K562 (cell line): ENCODE results near the gene KIF12. TPM values are rescaled to one million over a fixed set of nuclear protein-coding genes. Genes with fewer than 3 reads are reported as not detected.

Source experiments
- ATAC-seq: fragments of 200-7000 bp; cut with Tn5 transposase; 3 replicates; pipeline ENCODE4 v1.9.1; 2020; ENCODE audit warnings: moderate library complexity
- BruUV-seq: library from RNA; stranded (reverse); fragments of 400-500 nt; replicated peaks from 2 replicates; lab custom pipeline; 2021; lab: Mats Ljungman, UMichigan
- CTCF ChIA-PET: fragments of 300-600 bp; formaldehyde crosslinking; extraction: SDS; loops from one replicate; lab custom pipeline; 2021; ENCODE audit warnings: low intra/inter-chr PET ratio; lab: Yijun Ruan, JAX
- POLR2A ChIA-PET: fragments of 300-600, 350-650 bp; sonication (Branson Sonifier 250); formaldehyde crosslinking; extraction: SDS; loops from one replicate; lab custom pipeline; 2021; ENCODE audit warnings: antibody characterized with exemption, inconsistent platforms; lab: Yijun Ruan, JAX
- DNase-seq, 4 experiments: peaks; one replicate each; pipeline versions ENCODE4 v3.0.0 to v3.0.0-alpha.2; 2011 to 2018; ENCODE audit warnings: low spot score in 3 of 4, mixed read lengths in 3 of 4; ENCODE audit errors: extremely low read depth in 1 of 4
- FAIRE-seq: peaks from 2 replicates; lab custom pipeline; 2011; peaks lifted over from hg19 to GRCh38; lab: Jason Lieb, UNC
- H2AFZ ChIP-seq: 2 replicates; pipeline ENCODE4 v1.6.0; 2011; ENCODE audit warnings: low read depth, low read length, control low read depth, inconsistent platforms
- H3K27ac ChIP-seq: fragments of 200-600 bp; 3 replicates; pipeline ENCODE4 v1.8.0; 2011; ENCODE audit warnings: low read depth, mild to moderate bottlenecking, control low read depth, inconsistent platforms, low read length, moderate library complexity, mixed read lengths; ENCODE audit errors: extremely low read depth
- H3K27me3 ChIP-seq, 2 experiments: fragments of 300-600 bp in 1 of 2; 2 replicates in 1 of 2; 3 replicates in 1 of 2; pipeline versions ENCODE4 v1.6.0 to v1.8.0; 2011; ENCODE audit warnings: inconsistent platforms in 2 of 2, low read length in 2 of 2, mild to moderate bottlenecking in 1 of 2, mixed read lengths in 1 of 2, moderate library complexity in 1 of 2; ENCODE audit not compliant: control insufficient read depth in 2 of 2, insufficient read depth in 2 of 2
- H3K36me3 ChIP-seq: fragments of 300-600 bp; 3 replicates; pipeline ENCODE4 v1.8.0; 2011; ENCODE audit warnings: mild to moderate bottlenecking, low read length, inconsistent platforms; ENCODE audit not compliant: control insufficient read depth, insufficient read depth
- H3K4me1 ChIP-seq, 2 experiments: fragments of 200-600 bp in 1 of 2; replicated peaks in 1 of 2; 2 replicates in 1 of 2; 3 replicates in 1 of 2; pipeline versions ENCODE4 v1.5.1 to v1.8.0; 2011; ENCODE audit warnings: inconsistent platforms in 2 of 2, low read length in 2 of 2, mild to moderate bottlenecking in 1 of 2, mixed read lengths in 1 of 2, moderate library complexity in 1 of 2; ENCODE audit not compliant: control insufficient read depth in 2 of 2, insufficient read depth in 2 of 2
- H3K4me2 ChIP-seq: 2 replicates; pipeline ENCODE4 v1.6.1; 2011; ENCODE audit warnings: low read length, control low read depth, inconsistent platforms, mixed read lengths; ENCODE audit not compliant: insufficient read depth
- H3K4me3 ChIP-seq: fragments of 200-600 bp; sonication (generic), shearing (Covaris generic); 2 replicates; pipeline ENCODE4 v1.5.1; 2016; ENCODE audit warnings: control low read depth, inconsistent platforms
- H3K79me2 ChIP-seq: fragments of 200-600 bp; 3 replicates; pipeline ENCODE4 v1.8.0; 2011; ENCODE audit warnings: low read length, inconsistent platforms; ENCODE audit not compliant: control insufficient read depth, insufficient read depth
- H3K9ac ChIP-seq, 2 experiments: 2 replicates each; pipeline versions ENCODE4 v1.6.0 to v1.6.1; 2011; ENCODE audit warnings: low read depth in 2 of 2, low read length in 2 of 2, control low read depth in 1 of 2, inconsistent platforms in 1 of 2, mild to moderate bottlenecking in 1 of 2, mixed read lengths in 1 of 2; ENCODE audit not compliant: insufficient read depth in 1 of 2
- H3K9me1 ChIP-seq: one replicate; pipeline ENCODE4 v1.6.0; 2011; ENCODE audit warnings: inconsistent platforms, mild to moderate bottlenecking, low read length, moderate library complexity; ENCODE audit not compliant: control insufficient read depth, insufficient read depth
- H3K9me3 ChIP-seq: replicated peaks from 2 replicates; pipeline ENCODE4 v1.5.1; 2011; ENCODE audit warnings: low read depth, low read length, inconsistent platforms; ENCODE audit not compliant: control insufficient read depth, insufficient read depth
- H4K20me1 ChIP-seq: replicated peaks from 2 replicates; pipeline ENCODE4 v1.6.1; 2011; ENCODE audit warnings: low read length, inconsistent platforms, mixed read lengths; ENCODE audit not compliant: control insufficient read depth, insufficient read depth
- L3MBTL2 ChIP-seq: fragments of 450-650 bp; IDR thresholded peaks from 2 replicates; pipeline ENCODE4 v1.6.1; 2016; ENCODE audit warnings: mild to moderate bottlenecking, moderate library complexity
- MYC ChIP-seq, 2 experiments: fragments of 250-450 bp in 1 of 2; sonication (Bioruptor Pico) in 1 of 2; IDR thresholded peaks; 2 replicates each; pipeline versions ENCODE4 v1.5.1 to v1.6.1; 2012 to 2021; ENCODE audit warnings: low read depth in 2 of 2, borderline replicate concordance in 1 of 2, improper control_type of control experiment in 1 of 2, low read length in 1 of 2, mild to moderate bottlenecking in 1 of 2, moderate library complexity in 1 of 2
- POLR2H ChIP-seq: IDR thresholded peaks from 2 replicates; pipeline ENCODE4 v1.6.1; 2016; ENCODE audit warnings: missing genetic modification characterization, low read depth, mild to moderate bottlenecking, control low read depth, missing compliant biosample characterization, moderate library complexity
- SMAD4 ChIP-seq: fragments of 250-450 bp; sonication (Bioruptor Pico); conservative IDR thresholded peaks from 2 replicates; pipeline ENCODE4 v1.8.0; 2021; ENCODE audit warnings: inconsistent platforms, mild to moderate bottlenecking, moderate library complexity
- SREBF1 ChIP-seq: fragments of 150-350 bp; IDR thresholded peaks from 2 replicates; pipeline ENCODE4 v1.6.1; 2014; ENCODE audit warnings: antibody characterized with exemption, low read depth, low read length, borderline replicate concordance
- ZFP1 ChIP-seq: fragments of 450-650 bp; formaldehyde crosslinking; IDR thresholded peaks from 2 replicates; pipeline ENCODE4 v1.4.0; 2020; ENCODE audit warnings: mild to moderate bottlenecking, mixed read lengths
- ZNF280A ChIP-seq: fragments of 450-650 bp; IDR thresholded peaks from 2 replicates; pipeline ENCODE4 v1.6.1; 2018; ENCODE audit warnings: mild to moderate bottlenecking, low read depth; ENCODE audit not compliant: partially characterized antibody
- whole genome bisulfite sequencing: fragments of 100-300 bp; shearing (Covaris generic); methylation state at CpG from one replicate; pipeline ENCODE4 v1.1.6; 2016; ENCODE audit warnings: low coverage, mixed read lengths; ENCODE audit not compliant: insufficient coverage; ENCODE audit errors: missing lambda C conversion rate; 5-methylcytosine and 5-hydroxymethylcytosine counted together
- in situ Hi-C: fragments of 300-500 bp; cut with MboI; formaldehyde crosslinking; loops from 4 replicates; pipeline ENCODE4 v1.15.0; 2018; ENCODE audit warnings: inconsistent platforms, mixed read lengths
- intact Hi-C: fragments of 100-400 bp; cut with micrococcal nuclease; formaldehyde crosslinking; loops from 2 replicates; pipeline ENCODE4 v1.14.2; 2022
- polyA plus RNA-seq, 8 experiments: library from polyadenylated mRNA; depleted of rRNA in 4 of 8; stranded (reverse) in 5 of 8; unstranded in 3 of 8; fragments of >200 nt; fragmentation: Nextera tagmentation in 2 of 8; fragmentation: Illumina TruSeq in 1 of 8; extraction: Ambion mirVana in 2 of 8; extraction: Trizol in 1 of 8; gene quantifications; 2 replicates each; pipeline versions ENCODE4 v1.2.1 to v1.2.3, GENCODE V29; 2011 to 2014; ENCODE audit warnings: inconsistent platforms in 1 of 8, missing spikeins in 1 of 8
- total RNA-seq, 7 experiments: library from RNA; depleted of rRNA in 6 of 7; stranded (reverse); fragments of >200 nt in 6 of 7; fragmentation: Illumina TruSeq in 2 of 7; extraction: Trizol in 2 of 7; gene quantifications; 2 replicates each; pipeline versions ENCODE4 v1.2.1 to v1.2.3, GENCODE V29; 2011 to 2021; ENCODE audit warnings: low replicate concordance in 1 of 7
- TF ChIP-seq, protein P1 (sequence below): sonication (generic); formaldehyde crosslinking; IDR thresholded peaks from 2 replicates; pipeline ENCODE4 v1.8.0; 2022; ENCODE audit warnings: mild to moderate bottlenecking, missing genetic modification reagents, borderline replicate concordance
- TF ChIP-seq, protein P2 (sequence below): fragments of 450-650 bp; IDR thresholded peaks from 2 replicates; pipeline ENCODE4 v1.6.1; 2017; ENCODE audit warnings: antibody characterized with exemption

The KIF12 gene
- total and polyA plus RNA-seq, 9 of the 15 experiments (the other 6 are each of a cell fraction or from before 2014, with no cell fraction given) = not detected

DNA sequence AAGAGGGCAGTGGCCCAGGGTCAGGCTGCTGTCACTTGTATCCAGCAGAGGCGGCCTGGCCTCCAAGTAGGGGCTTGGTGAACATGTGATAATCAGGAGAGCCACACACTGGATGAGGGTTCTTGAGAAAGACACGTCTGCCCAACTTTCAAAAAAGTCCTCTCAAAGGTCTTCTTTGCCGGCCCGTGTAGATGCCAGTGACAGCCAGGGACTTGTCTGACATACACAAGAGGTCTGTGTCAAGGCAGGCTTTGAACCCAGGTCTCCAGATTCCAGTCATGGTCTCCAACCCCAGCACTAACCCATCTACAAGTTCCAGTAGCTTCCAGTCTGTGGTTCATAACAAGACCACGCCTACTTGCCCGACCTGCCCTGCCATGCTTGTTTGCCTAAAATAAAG is 13.1 kb downstream of the KIF12 start:
- DNase-seq = no peak
- in situ Hi-C loops = loop anchor here (10.0 kb wide), 1 partner anchor 199 kb away; no protein-coding TSS in a partner anchor
- CTCF ChIA-PET = no interaction called here
- intact Hi-C loops = no loop called here
- Histone ChIP-seq H3K4me3 (no peak overlapping the region), H3K4me2 (no peak overlapping the region), H3K79me2 (no peaks in the 10 kb centered on the region), H3K27ac (no peak overlapping the region), H3K27me3 (peaks cover 4 to 45% of the 10 kb centered on the region in 2 experiments; a peak in 3 of 5 replicates)
- TF ChIP-seq, protein P1, sequence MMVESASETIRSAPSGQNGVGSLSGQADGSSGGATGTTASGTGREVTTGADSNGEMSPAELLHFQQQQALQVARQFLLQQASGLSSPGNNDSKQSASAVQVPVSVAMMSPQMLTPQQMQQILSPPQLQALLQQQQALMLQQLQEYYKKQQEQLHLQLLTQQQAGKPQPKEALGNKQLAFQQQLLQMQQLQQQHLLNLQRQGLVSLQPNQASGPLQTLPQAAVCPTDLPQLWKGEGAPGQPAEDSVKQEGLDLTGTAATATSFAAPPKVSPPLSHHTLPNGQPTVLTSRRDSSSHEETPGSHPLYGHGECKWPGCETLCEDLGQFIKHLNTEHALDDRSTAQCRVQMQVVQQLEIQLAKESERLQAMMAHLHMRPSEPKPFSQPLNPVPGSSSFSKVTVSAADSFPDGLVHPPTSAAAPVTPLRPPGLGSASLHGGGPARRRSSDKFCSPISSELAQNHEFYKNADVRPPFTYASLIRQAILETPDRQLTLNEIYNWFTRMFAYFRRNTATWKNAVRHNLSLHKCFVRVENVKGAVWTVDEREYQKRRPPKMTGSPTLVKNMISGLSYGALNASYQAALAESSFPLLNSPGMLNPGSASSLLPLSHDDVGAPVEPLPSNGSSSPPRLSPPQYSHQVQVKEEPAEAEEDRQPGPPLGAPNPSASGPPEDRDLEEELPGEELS (CRISPR knock-in tag) = no peak
- TF ChIP-seq L3MBTL2 (no peak), ZNF280A (no peak), MYC (IDR thresholded peaks at IDR 0.05; ENCODE audit: low read depth, low read length) (no peak), MYC (CRISPR knock-in tag; IDR thresholded peaks at IDR 0.05; ENCODE audit: borderline replicate concordance, low read depth) (no peak), ZFP1 (CRISPR knock-in tag) (no peak), POLR2H (tag) (no peak), SMAD4 (no peak), SREBF1 (no peak)
- TF ChIP-seq, protein P2, sequence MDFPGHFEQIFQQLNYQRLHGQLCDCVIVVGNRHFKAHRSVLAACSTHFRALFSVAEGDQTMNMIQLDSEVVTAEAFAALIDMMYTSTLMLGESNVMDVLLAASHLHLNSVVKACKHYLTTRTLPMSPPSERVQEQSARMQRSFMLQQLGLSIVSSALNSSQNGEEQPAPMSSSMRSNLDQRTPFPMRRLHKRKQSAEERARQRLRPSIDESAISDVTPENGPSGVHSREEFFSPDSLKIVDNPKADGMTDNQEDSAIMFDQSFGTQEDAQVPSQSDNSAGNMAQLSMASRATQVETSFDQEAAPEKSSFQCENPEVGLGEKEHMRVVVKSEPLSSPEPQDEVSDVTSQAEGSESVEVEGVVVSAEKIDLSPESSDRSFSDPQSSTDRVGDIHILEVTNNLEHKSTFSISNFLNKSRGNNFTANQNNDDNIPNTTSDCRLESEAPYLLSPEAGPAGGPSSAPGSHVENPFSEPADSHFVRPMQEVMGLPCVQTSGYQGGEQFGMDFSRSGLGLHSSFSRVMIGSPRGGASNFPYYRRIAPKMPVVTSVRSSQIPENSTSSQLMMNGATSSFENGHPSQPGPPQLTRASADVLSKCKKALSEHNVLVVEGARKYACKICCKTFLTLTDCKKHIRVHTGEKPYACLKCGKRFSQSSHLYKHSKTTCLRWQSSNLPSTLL = no peak
- TF ChIP-seq, all 486 proteins: peak for 0
- no peaks in the 10 kb centered on the region for H3K9me3 ChIP-seq
- H4K20me1 ChIP-seq = no peaks in the 10 kb centered on the region
- H3K9me1 ChIP-seq = no peaks in the 10 kb centered on the region
- WGBS = 0% methylated on average over 6 of the region's 6 CpGs
- H3K36me3 ChIP-seq = no peaks in the 10 kb centered on the region
- H2AFZ ChIP-seq = no peak overlapping the region
- no peak overlapping the region for H3K9ac ChIP-seq
- no TSS peak for BruUV-seq
- FAIRE-seq (no peak), ATAC-seq (no peak)
- POLR2A ChIA-PET = no interaction called here
- no peaks in the 10 kb centered on the region for H3K4me1 ChIP-seq
